DOHH2 (cell line): ENCODE results near the gene GPR55.
A peak's percentile ranks its signal among the peaks of the same experiment; 100 is the strongest.

Experiments
- H3F3A ChIP-seq: fragments of 200-600 bp; sonication (generic), shearing (Covaris generic); 2 replicates; pipeline ENCODE4 v1.6.0; 2016; ENCODE audit warnings: antibody characterized with exemption, mild to moderate bottlenecking; ENCODE audit not compliant: control insufficient read depth, insufficient read depth
- H3K27ac ChIP-seq: fragments of 200-600 bp; sonication (generic); 2 replicates; pipeline ENCODE4 v1.5.1; 2014; ENCODE audit warnings: low read depth, mild to moderate bottlenecking, low read length, moderate library complexity
- H3K27me3 ChIP-seq: fragments of 200-600 bp; sonication (generic); 2 replicates; pipeline ENCODE4 v1.6.1; 2014; ENCODE audit warnings: mild to moderate bottlenecking, low read length, mixed read lengths; ENCODE audit not compliant: control insufficient read depth
- H3K36me3 ChIP-seq: fragments of 200-600 bp; sonication (generic); 2 replicates; pipeline ENCODE4 v1.6.1; 2014; ENCODE audit warnings: mild to moderate bottlenecking, low read length, moderate library complexity, mixed read lengths; ENCODE audit not compliant: control insufficient read depth
- H3K4me1 ChIP-seq: fragments of 200-600 bp; sonication (generic); 2 replicates; pipeline ENCODE4 v1.6.1; 2014; ENCODE audit warnings: mild to moderate bottlenecking, low read length, mixed read lengths; ENCODE audit not compliant: control insufficient read depth
- H3K4me2 ChIP-seq: fragments of 200-600 bp; sonication (generic); 2 replicates; pipeline ENCODE4 v1.6.0; 2014; ENCODE audit warnings: mild to moderate bottlenecking, low read length, moderate library complexity
- H3K4me3 ChIP-seq: fragments of 200-600 bp; sonication (generic); 2 replicates; pipeline ENCODE4 v1.5.1; 2014; ENCODE audit warnings: mild to moderate bottlenecking, low read length, mixed read lengths
- H3K79me2 ChIP-seq: fragments of 200-600 bp; sonication (generic); 2 replicates; pipeline ENCODE4 v1.6.1; 2014; ENCODE audit warnings: mild to moderate bottlenecking, low read length, mixed read lengths; ENCODE audit not compliant: control insufficient read depth
- H3K9me2 ChIP-seq: fragments of 200-600 bp; sonication (generic); replicated peaks from 2 replicates; pipeline ENCODE4 v1.6.1; 2014; ENCODE audit warnings: mild to moderate bottlenecking, low read length, mixed read lengths; ENCODE audit not compliant: control insufficient read depth
- H3K9me3 ChIP-seq: fragments of 200-600 bp; sonication (generic); 2 replicates; pipeline ENCODE4 v1.6.1; 2014; ENCODE audit warnings: antibody characterized with exemption, low read length, mixed read lengths; ENCODE audit not compliant: control insufficient read depth, insufficient read depth
- H4K20me1 ChIP-seq: fragments of 200-600 bp; sonication (generic); 2 replicates; pipeline ENCODE4 v1.6.0; 2014; ENCODE audit warnings: low read depth, mild to moderate bottlenecking, antibody characterized with exemption, low read length, moderate library complexity; ENCODE audit not compliant: control insufficient read depth, insufficient read depth
- CTCF ChIP-seq: fragments of 200-600 bp; sonication (generic); IDR thresholded peaks from one replicate; pipeline ENCODE4 v1.5.1; 2014; ENCODE audit warnings: antibody characterized with exemption, mild to moderate bottlenecking, low read depth, low read length; ENCODE audit not compliant: poor library complexity, severe bottlenecking
- EZH2phosphoT487 ChIP-seq: fragments of 200-600 bp; sonication (generic); IDR thresholded peaks from 2 replicates; pipeline ENCODE4 v1.6.1; 2017; ENCODE audit warnings: borderline replicate concordance, mild to moderate bottlenecking, antibody characterized with exemption, low read length, moderate library complexity, mixed read lengths

Gene GPR55

GRCh38 chr2:230930149-230930780, 5.2 kb upstream of the GPR55 start:
- Histone ChIP-seq H3K9me3 (no peaks in the 10 kb centered on the region), H3K4me2 (no peak overlapping the region), H3K27ac (no peak overlapping the region), H3K79me2 (no peaks in the 10 kb centered on the region), H3F3A (no peaks in the 10 kb centered on the region), H3K4me1 (peaks cover 6% of the 10 kb centered on the region), H3K4me3 (no peak overlapping the region), H4K20me1 (no peaks in the 10 kb centered on the region), H3K9me2 (no peaks in the 10 kb centered on the region), H3K27me3 (no peaks in the 10 kb centered on the region), H3K36me3 (no peaks in the 10 kb centered on the region)
- TF ChIP-seq EZH2phosphoT487 = no peak
- TF ChIP-seq CTCF = no peak

GRCh38 chr2:230929381-230930148, 4.5 kb upstream of the GPR55 start:
- H3K36me3 ChIP-seq = no peaks in the 10 kb centered on the region
- no peak overlapping the region for H3K27ac ChIP-seq
- peaks cover 13% of the 10 kb centered on the region for H3K4me1 ChIP-seq
- H3F3A ChIP-seq = no peaks in the 10 kb centered on the region
- no peaks in the 10 kb centered on the region for H4K20me1 ChIP-seq
- peak; percentile 27 for TF ChIP-seq CTCF
- no peak for TF ChIP-seq EZH2phosphoT487
- no peak overlapping the region for H3K4me2 ChIP-seq
- H3K9me3 ChIP-seq = no peaks in the 10 kb centered on the region
- H3K79me2 ChIP-seq = no peaks in the 10 kb centered on the region
- H3K9me2 ChIP-seq = no peaks in the 10 kb centered on the region
- H3K4me3 ChIP-seq = no peak overlapping the region
- H3K27me3 ChIP-seq = no peaks in the 10 kb centered on the region

- no peaks in the 10 kb centered on the region for H3K9me3 ChIP-seq
- H3K4me1 ChIP-seq = peaks cover 20% of the 10 kb centered on the region
- H3K27ac ChIP-seq = no peak overlapping the region
- no peak for TF ChIP-seq EZH2phosphoT487
- TF ChIP-seq CTCF = no peak
- H4K20me1 ChIP-seq = no peaks in the 10 kb centered on the region
- no peak overlapping the region for H3K4me2 ChIP-seq
- no peaks in the 10 kb centered on the region for H3F3A ChIP-seq
- no peak overlapping the region for H3K4me3 ChIP-seq
- no peaks in the 10 kb centered on the region for H3K79me2 ChIP-seq
- H3K36me3 ChIP-seq = no peaks in the 10 kb centered on the region
- no peaks in the 10 kb centered on the region for H3K9me2 ChIP-seq
- no peaks in the 10 kb centered on the region for H3K27me3 ChIP-seq
These were observed 3.8 kb upstream of the GPR55 start for GRCh38 chr2:230928701-230929380.
